Neural progenitor cell (in vitro differentiated cells): Measurements from ENCODE around the gene C16orf86. TPM values are rescaled to one million over a fixed set of nuclear protein-coding genes. Genes with fewer than 3 reads are reported as not detected.
A peak's percentile ranks its signal among the peaks of the same experiment; 100 is the strongest.

Source experiments
- DNase-seq: peaks from one replicate; pipeline ENCODE4 v3.0.0-alpha.2; 2016; ENCODE audit warnings: low spot score
- H2AFZ ChIP-seq: fragments of 200-600 bp; sonication (generic); replicated peaks from 2 replicates; pipeline ENCODE4 v1.6.1; 2016; ENCODE audit warnings: antibody characterized with exemption
- H3F3A ChIP-seq: fragments of 200-600 bp; sonication (generic); 2 replicates; pipeline ENCODE4 v1.6.1; 2016; ENCODE audit warnings: antibody characterized with exemption, low read depth
- H3K27ac ChIP-seq: fragments of 200-600 bp; sonication (generic); 2 replicates; pipeline ENCODE4 v1.5.1; 2016; ENCODE audit warnings: mild to moderate bottlenecking
- H3K27me3 ChIP-seq: fragments of 200-600 bp; sonication (generic); 2 replicates; pipeline ENCODE4 v1.6.1; 2016; ENCODE audit warnings: mild to moderate bottlenecking, moderate library complexity
- H3K36me3 ChIP-seq: fragments of 200-600 bp; sonication (generic); 2 replicates; pipeline ENCODE4 v1.5.1; 2016
- H3K4me1 ChIP-seq: fragments of 200-600 bp; sonication (generic); 2 replicates; pipeline ENCODE4 v1.6.1; 2016; ENCODE audit warnings: mixed run types
- H3K4me2 ChIP-seq: fragments of 200-600 bp; sonication (generic); 2 replicates; pipeline ENCODE4 v1.6.1; 2016
- H3K4me3 ChIP-seq: fragments of 200-600 bp; sonication (generic); 2 replicates; pipeline ENCODE4 v1.5.1; 2016
- H3K79me2 ChIP-seq: fragments of 200-600 bp; sonication (generic); 2 replicates; pipeline ENCODE4 v1.6.1; 2016; ENCODE audit warnings: low read depth
- H3K9ac ChIP-seq: fragments of 200-600 bp; sonication (generic); 2 replicates; pipeline ENCODE4 v1.6.1; 2016
- H3K9me3 ChIP-seq: fragments of 200-600 bp; sonication (generic); 2 replicates; pipeline ENCODE4 v1.5.1; 2016; ENCODE audit warnings: low read depth
- H4K20me1 ChIP-seq: fragments of 200-600 bp; sonication (generic); 2 replicates; pipeline ENCODE4 v1.6.1; 2016; ENCODE audit warnings: low read depth
- H3K27ac Mint-ChIP-seq: 3 replicates; pipeline ENCODE4 v1.8.0; 2021; ENCODE audit warnings: mixed read lengths
- H3K27me3 Mint-ChIP-seq: 2 replicates; pipeline ENCODE4 v1.8.0; 2022; ENCODE audit warnings: low read depth, mild to moderate bottlenecking, inconsistent platforms, moderate library complexity, mixed read lengths; ENCODE audit not compliant: insufficient read depth
- H3K36me3 Mint-ChIP-seq: 3 replicates; pipeline ENCODE4 v1.8.0; 2021; ENCODE audit warnings: mixed read lengths
- H3K4me1 Mint-ChIP-seq: 3 replicates; pipeline ENCODE4 v1.8.0; 2021; ENCODE audit warnings: mixed read lengths
- H3K4me3 Mint-ChIP-seq: 3 replicates; pipeline ENCODE4 v1.8.0; 2021; ENCODE audit warnings: mild to moderate bottlenecking, moderate library complexity, mixed read lengths
- H3K9me3 Mint-ChIP-seq: 3 replicates; pipeline ENCODE4 v1.8.0; 2020; ENCODE audit warnings: mixed read lengths
- EZH2 ChIP-seq: fragments of 200-600 bp; sonication (generic); IDR thresholded peaks from 2 replicates; pipeline ENCODE4 v1.6.1; 2017; ENCODE audit warnings: antibody characterized with exemption, mild to moderate bottlenecking, moderate library complexity
- EZH2phosphoT487 ChIP-seq: fragments of 200-600 bp; sonication (generic); IDR thresholded peaks from 2 replicates; pipeline ENCODE4 v1.6.1; 2017; ENCODE audit warnings: antibody characterized with exemption
- total RNA-seq: library from RNA; depleted of rRNA; stranded (reverse); fragments of >200 nt; gene quantifications from 2 replicates; pipeline ENCODE4 v1.2.3, GENCODE V29; 2015; ENCODE audit warnings: low replicate concordance
- TF ChIP-seq, protein P1 (sequence below): fragments of 200-600 bp; sonication (generic); IDR thresholded peaks from 2 replicates; pipeline ENCODE4 v1.5.1; 2017; ENCODE audit warnings: antibody characterized with exemption, mild to moderate bottlenecking

The C16orf86 gene
- total RNA-seq, 1 donor from 2014 or later: 0.24 TPM

DNA sequence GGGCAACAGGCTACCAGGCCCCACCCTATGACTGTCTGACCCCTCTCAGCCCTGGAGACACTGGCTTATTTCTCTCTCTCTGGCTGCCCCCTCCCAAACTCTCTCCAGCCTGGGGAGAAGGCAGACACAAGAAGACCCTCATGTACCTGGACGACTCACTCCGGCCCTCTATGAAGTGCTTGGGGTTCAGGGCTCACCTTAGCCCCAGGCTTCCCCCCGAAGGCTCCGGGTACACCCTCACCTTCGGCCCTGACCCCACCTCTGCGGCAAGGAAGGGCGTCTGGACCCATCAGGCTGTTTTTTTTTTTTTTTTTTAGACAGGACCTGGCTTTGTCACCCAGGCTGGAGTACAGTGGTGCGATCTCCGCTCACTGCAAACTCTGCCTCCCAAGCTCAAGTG, 22.6 kb upstream of the C16orf86 start:
- Mint-ChIP-seq H3K27ac (no peak overlapping the region), H3K27me3 (peaks cover 3% of the 10 kb centered on the region), H3K36me3 (peaks cover 6% of the 10 kb centered on the region), H3K9me3 (no peaks in the 10 kb centered on the region), H3K4me1 (no peaks in the 10 kb centered on the region), H3K4me3 (peak overlapping the region; percentile 50)
- Histone ChIP-seq H3K9me3 (no peaks in the 10 kb centered on the region), H3K36me3 (no peaks in the 10 kb centered on the region), H3F3A (peaks cover 9% of the 10 kb centered on the region), H3K27ac (no peak overlapping the region), H3K4me3 (no peak overlapping the region), H3K27me3 (peaks cover 41% of the 10 kb centered on the region), H3K79me2 (no peaks in the 10 kb centered on the region), H3K4me2 (no peak overlapping the region), H4K20me1 (no peaks in the 10 kb centered on the region), H2AFZ (no peak overlapping the region), H3K4me1 (no peaks in the 10 kb centered on the region), H3K9ac (no peak overlapping the region)
- no peak for DNase-seq
- TF ChIP-seq EZH2phosphoT487: no peak
- TF ChIP-seq EZH2: no peak
- TF ChIP-seq, protein P1, sequence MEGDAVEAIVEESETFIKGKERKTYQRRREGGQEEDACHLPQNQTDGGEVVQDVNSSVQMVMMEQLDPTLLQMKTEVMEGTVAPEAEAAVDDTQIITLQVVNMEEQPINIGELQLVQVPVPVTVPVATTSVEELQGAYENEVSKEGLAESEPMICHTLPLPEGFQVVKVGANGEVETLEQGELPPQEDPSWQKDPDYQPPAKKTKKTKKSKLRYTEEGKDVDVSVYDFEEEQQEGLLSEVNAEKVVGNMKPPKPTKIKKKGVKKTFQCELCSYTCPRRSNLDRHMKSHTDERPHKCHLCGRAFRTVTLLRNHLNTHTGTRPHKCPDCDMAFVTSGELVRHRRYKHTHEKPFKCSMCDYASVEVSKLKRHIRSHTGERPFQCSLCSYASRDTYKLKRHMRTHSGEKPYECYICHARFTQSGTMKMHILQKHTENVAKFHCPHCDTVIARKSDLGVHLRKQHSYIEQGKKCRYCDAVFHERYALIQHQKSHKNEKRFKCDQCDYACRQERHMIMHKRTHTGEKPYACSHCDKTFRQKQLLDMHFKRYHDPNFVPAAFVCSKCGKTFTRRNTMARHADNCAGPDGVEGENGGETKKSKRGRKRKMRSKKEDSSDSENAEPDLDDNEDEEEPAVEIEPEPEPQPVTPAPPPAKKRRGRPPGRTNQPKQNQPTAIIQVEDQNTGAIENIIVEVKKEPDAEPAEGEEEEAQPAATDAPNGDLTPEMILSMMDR: no peak

DNA sequence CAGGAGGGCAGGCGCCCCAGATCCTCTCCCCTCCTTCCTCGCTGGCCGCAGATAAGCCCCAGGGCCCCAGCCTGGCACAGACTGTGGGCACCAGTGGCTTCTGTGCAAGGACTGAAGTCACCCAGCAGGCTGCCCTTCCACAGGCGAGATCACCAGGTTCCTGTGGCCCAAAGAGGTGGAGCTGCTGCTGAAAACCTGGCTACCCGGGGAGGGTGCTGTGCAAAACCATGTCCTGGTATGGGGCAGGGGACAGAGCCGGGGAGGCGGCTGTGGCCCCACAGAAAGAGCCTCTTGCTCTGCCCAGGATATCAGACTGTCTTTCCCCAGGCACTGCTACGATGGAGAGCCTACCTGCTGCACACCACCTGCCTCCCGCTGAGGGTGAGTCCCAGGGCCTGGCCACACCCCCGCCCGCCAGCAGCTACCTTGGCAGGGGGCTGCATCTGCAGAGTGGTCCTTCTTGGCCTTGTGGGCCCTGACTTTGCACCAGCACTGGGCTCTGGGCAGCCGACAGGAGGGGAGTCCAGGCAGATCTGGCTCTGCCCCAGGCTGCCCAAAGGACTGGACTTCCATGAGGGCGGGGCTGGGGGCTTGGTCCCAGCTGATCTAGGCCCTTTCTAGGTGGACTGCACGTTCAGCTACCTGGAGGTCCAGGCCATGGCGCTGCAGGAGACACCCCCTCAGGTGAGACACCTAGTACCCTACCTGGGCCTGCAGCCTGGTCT, 21.1 kb upstream of the C16orf86 start:
- peak overlapping the region; percentile 91 for H2AFZ ChIP-seq
- peaks cover 9% of the 10 kb centered on the region for H3F3A ChIP-seq
- Mint-ChIP-seq H3K4me3 (peak overlapping the region; percentile 70), H3K36me3 (no peaks in the 10 kb centered on the region), H3K27me3 (peaks cover 9% of the 10 kb centered on the region), H3K4me1 (no peaks in the 10 kb centered on the region), H3K27ac (no peak overlapping the region), H3K9me3 (no peaks in the 10 kb centered on the region)
- no peak overlapping the region for H3K9ac ChIP-seq
- peak overlapping the region; percentile 81 for H3K4me2 ChIP-seq
- peaks cover 42% of the 10 kb centered on the region for H3K27me3 ChIP-seq
- H3K4me3 ChIP-seq: peak overlapping the region; percentile 57
- H3K36me3 ChIP-seq: no peaks in the 10 kb centered on the region
- no peaks in the 10 kb centered on the region for H3K4me1 ChIP-seq
- TF ChIP-seq, protein P1: no peak
- TF ChIP-seq EZH2phosphoT487 (no peak), EZH2 (no peak)
- no peak overlapping the region for H3K27ac ChIP-seq
- no peaks in the 10 kb centered on the region for H3K9me3 ChIP-seq
- H3K79me2 ChIP-seq: no peaks in the 10 kb centered on the region
- peaks cover 10% of the 10 kb centered on the region for H4K20me1 ChIP-seq
- no peak for DNase-seq

GRCh38 chr16:67647111-67647651, 19.4 kb upstream of the C16orf86 start:
- TF ChIP-seq EZH2 (no peak), EZH2phosphoT487 (no peak)
- TF ChIP-seq, protein P1: no peak

More at GRCh38 chr16:67647111-67647651, 19.4 kb upstream of the C16orf86 start:
- DNase-seq: no peak
- H3K79me2 ChIP-seq: no peaks in the 10 kb centered on the region
- no peaks in the 10 kb centered on the region for H3K4me1 ChIP-seq
- no peaks in the 10 kb centered on the region for H3K9me3 ChIP-seq
- peaks cover 21% of the 10 kb centered on the region for H4K20me1 ChIP-seq
- Mint-ChIP-seq H3K4me1 (peaks cover 7% of the 10 kb centered on the region), H3K27me3 (peaks cover 22% of the 10 kb centered on the region), H3K9me3 (no peaks in the 10 kb centered on the region), H3K36me3 (no peaks in the 10 kb centered on the region), H3K27ac (no peak overlapping the region), H3K4me3 (no peak overlapping the region)
- H3K4me3 ChIP-seq: no peak overlapping the region
- no peak overlapping the region for H3K4me2 ChIP-seq
- peaks cover 4% of the 10 kb centered on the region for H3F3A ChIP-seq
- no peak overlapping the region for H3K9ac ChIP-seq
- H2AFZ ChIP-seq: no peak overlapping the region
- H3K27ac ChIP-seq: no peak overlapping the region
- no peaks in the 10 kb centered on the region for H3K36me3 ChIP-seq
- peaks cover 45% of the 10 kb centered on the region for H3K27me3 ChIP-seq
